ENCODE measurements around the gene GRHL3. TPM values are rescaled to one million over a fixed set of nuclear protein-coding genes. Genes with fewer than 3 reads are reported as not detected.

Gene GRHL3
- total RNA-seq, 1 donor from 2014 or later: 6.9 TPM

DNA sequence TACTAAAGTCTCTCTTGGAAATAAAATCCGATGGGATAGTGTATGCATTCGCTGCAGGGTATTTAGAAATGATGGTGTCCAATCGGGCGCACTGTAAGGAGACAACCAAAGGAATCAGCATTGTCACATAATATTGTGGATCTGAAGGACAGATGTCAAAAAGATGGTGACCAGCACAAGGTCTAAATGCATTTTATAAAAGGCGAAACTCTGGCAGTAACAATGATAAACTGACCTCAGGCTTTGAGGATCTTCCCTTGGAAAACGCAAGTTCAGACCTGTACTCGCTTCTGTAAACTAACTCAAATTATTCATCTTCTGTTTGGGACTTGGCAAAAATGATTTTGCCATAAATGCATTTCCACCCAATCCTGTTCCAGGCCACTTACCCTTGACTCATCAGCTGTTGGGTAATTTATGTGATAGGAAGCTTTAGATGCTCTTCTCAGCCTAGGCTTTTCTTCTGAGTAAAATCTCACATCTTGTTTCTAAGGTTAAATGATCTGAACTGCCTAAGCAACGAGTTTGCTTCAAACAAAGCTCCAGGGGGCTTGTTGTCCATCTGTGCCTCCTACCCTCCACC lies 60.7 kb downstream of the GRHL3 start:
- Histone ChIP-seq H3K79me2 (ENCODE audit: insufficient read depth, low read length) (no peaks in the 10 kb centered on the region), H3K9me3 (ENCODE audit: insufficient read depth, low read depth, low read length) (no peaks in the 10 kb centered on the region), H3K27me3 (ENCODE audit: insufficient read depth, low read length) (no peaks in the 10 kb centered on the region), H3K4me2 (ENCODE audit: low read length) (no peak overlapping the region), H3K27ac (ENCODE audit: low read depth, low read length) (no peak overlapping the region), H3K36me3 (ENCODE audit: insufficient read depth, low read length) (peaks cover 2% of the 10 kb centered on the region), H3K4me3 (ENCODE audit: insufficient read depth, low read depth, low read length) (no peak overlapping the region), H3K9ac (ENCODE audit: low read length) (no peak overlapping the region), H3K4me1 (ENCODE audit: insufficient read depth, low read length) (peaks cover 19% of the 10 kb centered on the region), H2AFZ (ENCODE audit: low read depth, low read length) (no peak overlapping the region), H4K20me1 (ENCODE audit: insufficient read depth, low read length) (no peaks in the 10 kb centered on the region)
- peak; percentile 9 for FAIRE-seq
- H3K27ac Mint-ChIP-seq (ENCODE audit: unreplicated experiment): no peak overlapping the region
- peaks cover 21% of the 10 kb centered on the region for H3K4me1 Mint-ChIP-seq (ENCODE audit: low read depth, unreplicated experiment)
- DNase-seq (ENCODE audit: low read depth): no peak
- peaks cover 2% of the 10 kb centered on the region for H3K27me3 Mint-ChIP-seq (ENCODE audit: low read depth, unreplicated experiment)
- peaks cover 28% of the 10 kb centered on the region for H3K36me3 Mint-ChIP-seq (ENCODE audit: low read depth, unreplicated experiment)
- no peak for TF ChIP-seq EZH2 (IDR thresholded peaks at IDR 0.05; ENCODE audit: insufficient read depth, low read length)
- TF ChIP-seq, protein P1, sequence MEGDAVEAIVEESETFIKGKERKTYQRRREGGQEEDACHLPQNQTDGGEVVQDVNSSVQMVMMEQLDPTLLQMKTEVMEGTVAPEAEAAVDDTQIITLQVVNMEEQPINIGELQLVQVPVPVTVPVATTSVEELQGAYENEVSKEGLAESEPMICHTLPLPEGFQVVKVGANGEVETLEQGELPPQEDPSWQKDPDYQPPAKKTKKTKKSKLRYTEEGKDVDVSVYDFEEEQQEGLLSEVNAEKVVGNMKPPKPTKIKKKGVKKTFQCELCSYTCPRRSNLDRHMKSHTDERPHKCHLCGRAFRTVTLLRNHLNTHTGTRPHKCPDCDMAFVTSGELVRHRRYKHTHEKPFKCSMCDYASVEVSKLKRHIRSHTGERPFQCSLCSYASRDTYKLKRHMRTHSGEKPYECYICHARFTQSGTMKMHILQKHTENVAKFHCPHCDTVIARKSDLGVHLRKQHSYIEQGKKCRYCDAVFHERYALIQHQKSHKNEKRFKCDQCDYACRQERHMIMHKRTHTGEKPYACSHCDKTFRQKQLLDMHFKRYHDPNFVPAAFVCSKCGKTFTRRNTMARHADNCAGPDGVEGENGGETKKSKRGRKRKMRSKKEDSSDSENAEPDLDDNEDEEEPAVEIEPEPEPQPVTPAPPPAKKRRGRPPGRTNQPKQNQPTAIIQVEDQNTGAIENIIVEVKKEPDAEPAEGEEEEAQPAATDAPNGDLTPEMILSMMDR (IDR thresholded peaks at IDR 0.05; ENCODE audit: insufficient read depth, low read depth, low read length): no peak
- no peaks in the 10 kb centered on the region for H3K9me3 Mint-ChIP-seq (ENCODE audit: unreplicated experiment)
- no peak overlapping the region for H3K4me3 Mint-ChIP-seq (ENCODE audit: unreplicated experiment)

DNA sequence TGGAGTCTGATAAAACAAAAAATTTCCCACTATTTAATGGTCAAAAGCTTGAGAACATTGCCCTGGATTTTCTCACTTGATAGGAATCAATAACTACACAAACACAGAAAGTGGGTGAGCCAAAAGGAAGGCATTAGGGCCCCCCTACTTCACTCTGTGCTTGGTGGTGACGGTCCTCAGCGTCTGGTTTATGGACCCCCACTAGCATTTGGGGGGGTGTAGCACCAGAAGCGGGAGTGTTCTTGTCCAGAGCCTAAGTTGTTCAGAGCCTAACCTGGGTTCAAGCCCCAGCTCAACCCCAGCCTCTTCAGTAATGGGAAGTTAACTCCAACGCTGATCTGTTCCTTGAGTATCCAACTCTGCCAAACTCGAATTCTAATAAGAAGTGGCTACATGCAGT lies 61.4 kb downstream of the GRHL3 start:
- TF ChIP-seq, protein P1 (IDR thresholded peaks at IDR 0.05; ENCODE audit: insufficient read depth, low read depth, low read length): no peak
- TF ChIP-seq EZH2 (IDR thresholded peaks at IDR 0.05; ENCODE audit: insufficient read depth, low read length): no peak

DNA sequence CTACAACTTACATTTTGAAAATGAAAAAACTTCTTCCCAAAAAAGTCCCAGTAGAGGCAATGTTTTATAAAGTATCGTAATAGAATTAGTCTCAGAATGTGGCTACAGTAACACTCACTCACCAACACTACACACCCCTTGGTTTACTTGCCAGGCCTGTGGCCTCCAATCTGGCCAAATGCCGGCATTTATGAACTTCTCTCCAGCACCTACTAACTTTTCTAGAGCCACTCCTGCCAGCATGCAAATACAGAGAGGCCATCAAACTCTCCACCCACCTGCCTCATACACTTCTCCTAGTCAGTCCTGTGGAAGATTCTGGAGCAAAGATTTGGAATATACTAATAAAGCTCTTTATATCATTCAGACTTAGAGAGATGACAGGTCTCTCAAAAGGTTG lies 62.1 kb downstream of the GRHL3 start:
- no peak overlapping the region for H2AFZ ChIP-seq (ENCODE audit: low read depth, low read length)
- H3K36me3 ChIP-seq (ENCODE audit: insufficient read depth, low read length): peaks cover 2% of the 10 kb centered on the region
- Mint-ChIP-seq H3K4me1 (ENCODE audit: low read depth, unreplicated experiment) (peaks cover 22% of the 10 kb centered on the region), H3K9me3 (ENCODE audit: unreplicated experiment) (no peaks in the 10 kb centered on the region), H3K27me3 (ENCODE audit: low read depth, unreplicated experiment) (peaks cover 2% of the 10 kb centered on the region), H3K36me3 (ENCODE audit: low read depth, unreplicated experiment) (peaks cover 28% of the 10 kb centered on the region), H3K27ac (ENCODE audit: unreplicated experiment) (no peak overlapping the region), H3K4me3 (ENCODE audit: unreplicated experiment) (no peak overlapping the region)
- no peak for DNase-seq (ENCODE audit: low read depth)
- H3K4me1 ChIP-seq (ENCODE audit: insufficient read depth, low read length): peaks cover 15% of the 10 kb centered on the region
- no peak for TF ChIP-seq EZH2 (IDR thresholded peaks at IDR 0.05; ENCODE audit: insufficient read depth, low read length)
- TF ChIP-seq, protein P1 (IDR thresholded peaks at IDR 0.05; ENCODE audit: insufficient read depth, low read depth, low read length): no peak
- H3K27me3 ChIP-seq (ENCODE audit: insufficient read depth, low read length): no peaks in the 10 kb centered on the region
- no peaks in the 10 kb centered on the region for H3K79me2 ChIP-seq (ENCODE audit: insufficient read depth, low read length)
- H3K9me3 ChIP-seq (ENCODE audit: insufficient read depth, low read depth, low read length): no peaks in the 10 kb centered on the region
- no peak for FAIRE-seq
- H4K20me1 ChIP-seq (ENCODE audit: insufficient read depth, low read length): no peaks in the 10 kb centered on the region
- H3K4me2 ChIP-seq (ENCODE audit: low read length): no peak overlapping the region
- H3K4me3 ChIP-seq (ENCODE audit: insufficient read depth, low read depth, low read length): no peak overlapping the region
- H3K27ac ChIP-seq (ENCODE audit: low read depth, low read length): no peak overlapping the region
- no peak overlapping the region for H3K9ac ChIP-seq (ENCODE audit: low read length)

More for the DNA sequence above, 61.4 kb downstream of the GRHL3 start:
- Mint-ChIP-seq H3K27me3 (ENCODE audit: low read depth, unreplicated experiment) (peaks cover 2% of the 10 kb centered on the region), H3K27ac (ENCODE audit: unreplicated experiment) (no peak overlapping the region), H3K4me3 (ENCODE audit: unreplicated experiment) (no peak overlapping the region), H3K36me3 (ENCODE audit: low read depth, unreplicated experiment) (peaks cover 28% of the 10 kb centered on the region), H3K4me1 (ENCODE audit: low read depth, unreplicated experiment) (peaks cover 20% of the 10 kb centered on the region), H3K9me3 (ENCODE audit: unreplicated experiment) (no peaks in the 10 kb centered on the region)
- Histone ChIP-seq H3K79me2 (ENCODE audit: insufficient read depth, low read length) (no peaks in the 10 kb centered on the region), H3K4me3 (ENCODE audit: insufficient read depth, low read depth, low read length) (no peak overlapping the region), H2AFZ (ENCODE audit: low read depth, low read length) (no peak overlapping the region), H3K36me3 (ENCODE audit: insufficient read depth, low read length) (peaks cover 2% of the 10 kb centered on the region), H4K20me1 (ENCODE audit: insufficient read depth, low read length) (no peaks in the 10 kb centered on the region), H3K27ac (ENCODE audit: low read depth, low read length) (no peak overlapping the region), H3K4me1 (ENCODE audit: insufficient read depth, low read length) (peaks cover 17% of the 10 kb centered on the region), H3K9ac (ENCODE audit: low read length) (no peak overlapping the region), H3K27me3 (ENCODE audit: insufficient read depth, low read length) (no peaks in the 10 kb centered on the region), H3K4me2 (ENCODE audit: low read length) (no peak overlapping the region), H3K9me3 (ENCODE audit: insufficient read depth, low read depth, low read length) (no peaks in the 10 kb centered on the region)
- FAIRE-seq (no peak), DNase-seq (ENCODE audit: low read depth) (no peak)
